ENCODE results near the gene SNX14.

The SNX14 gene

GRCh38 chr6:85460921-85461797, 132.5 kb downstream of the SNX14 start:
- TF ChIP-seq, protein P1, sequence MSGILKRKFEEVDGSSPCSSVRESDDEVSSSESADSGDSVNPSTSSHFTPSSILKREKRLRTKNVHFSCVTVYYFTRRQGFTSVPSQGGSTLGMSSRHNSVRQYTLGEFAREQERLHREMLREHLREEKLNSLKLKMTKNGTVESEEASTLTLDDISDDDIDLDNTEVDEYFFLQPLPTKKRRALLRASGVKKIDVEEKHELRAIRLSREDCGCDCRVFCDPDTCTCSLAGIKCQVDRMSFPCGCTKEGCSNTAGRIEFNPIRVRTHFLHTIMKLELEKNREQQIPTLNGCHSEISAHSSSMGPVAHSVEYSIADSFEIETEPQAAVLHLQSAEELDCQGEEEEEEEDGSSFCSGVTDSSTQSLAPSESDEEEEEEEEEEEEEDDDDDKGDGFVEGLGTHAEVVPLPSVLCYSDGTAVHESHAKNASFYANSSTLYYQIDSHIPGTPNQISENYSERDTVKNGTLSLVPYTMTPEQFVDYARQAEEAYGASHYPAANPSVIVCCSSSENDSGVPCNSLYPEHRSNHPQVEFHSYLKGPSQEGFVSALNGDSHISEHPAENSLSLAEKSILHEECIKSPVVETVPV (CRISPR knock-in tag; IDR thresholded peaks at IDR 0.05) = no peak
- TF ChIP-seq SNAI2 (CRISPR knock-in tag; IDR thresholded peaks at IDR 0.05) = no peak
- no peak for TF ChIP-seq CSDC2 (CRISPR knock-in tag; IDR thresholded peaks at IDR 0.05)
- TF ChIP-seq, protein P2, sequence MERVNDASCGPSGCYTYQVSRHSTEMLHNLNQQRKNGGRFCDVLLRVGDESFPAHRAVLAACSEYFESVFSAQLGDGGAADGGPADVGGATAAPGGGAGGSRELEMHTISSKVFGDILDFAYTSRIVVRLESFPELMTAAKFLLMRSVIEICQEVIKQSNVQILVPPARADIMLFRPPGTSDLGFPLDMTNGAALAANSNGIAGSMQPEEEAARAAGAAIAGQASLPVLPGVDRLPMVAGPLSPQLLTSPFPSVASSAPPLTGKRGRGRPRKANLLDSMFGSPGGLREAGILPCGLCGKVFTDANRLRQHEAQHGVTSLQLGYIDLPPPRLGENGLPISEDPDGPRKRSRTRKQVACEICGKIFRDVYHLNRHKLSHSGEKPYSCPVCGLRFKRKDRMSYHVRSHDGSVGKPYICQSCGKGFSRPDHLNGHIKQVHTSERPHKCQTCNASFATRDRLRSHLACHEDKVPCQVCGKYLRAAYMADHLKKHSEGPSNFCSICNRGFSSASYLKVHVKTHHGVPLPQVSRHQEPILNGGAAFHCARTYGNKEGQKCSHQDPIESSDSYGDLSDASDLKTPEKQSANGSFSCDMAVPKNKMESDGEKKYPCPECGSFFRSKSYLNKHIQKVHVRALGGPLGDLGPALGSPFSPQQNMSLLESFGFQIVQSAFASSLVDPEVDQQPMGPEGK (CRISPR knock-in tag; IDR thresholded peaks at IDR 0.05; ENCODE audit: borderline replicate concordance) = no peak
- TF ChIP-seq ZNF8 (CRISPR knock-in tag; IDR thresholded peaks at IDR 0.05) = no peak
- no peak for TF ChIP-seq ARNTL (CRISPR knock-in tag; IDR thresholded peaks at IDR 0.05; ENCODE audit: borderline replicate concordance, low read depth)
- no peak for TF ChIP-seq GLIS3 (CRISPR knock-in tag; IDR thresholded peaks at IDR 0.05)
- no peak for TF ChIP-seq ESRRG (CRISPR knock-in tag; IDR thresholded peaks at IDR 0.05)
- no peak for TF ChIP-seq ZNF70 (CRISPR knock-in tag; IDR thresholded peaks at IDR 0.05)
- no peak for TF ChIP-seq TCF4 (CRISPR knock-in tag; IDR thresholded peaks at IDR 0.05; ENCODE audit: borderline replicate concordance)
- ATAC-seq = no peak

DNA sequence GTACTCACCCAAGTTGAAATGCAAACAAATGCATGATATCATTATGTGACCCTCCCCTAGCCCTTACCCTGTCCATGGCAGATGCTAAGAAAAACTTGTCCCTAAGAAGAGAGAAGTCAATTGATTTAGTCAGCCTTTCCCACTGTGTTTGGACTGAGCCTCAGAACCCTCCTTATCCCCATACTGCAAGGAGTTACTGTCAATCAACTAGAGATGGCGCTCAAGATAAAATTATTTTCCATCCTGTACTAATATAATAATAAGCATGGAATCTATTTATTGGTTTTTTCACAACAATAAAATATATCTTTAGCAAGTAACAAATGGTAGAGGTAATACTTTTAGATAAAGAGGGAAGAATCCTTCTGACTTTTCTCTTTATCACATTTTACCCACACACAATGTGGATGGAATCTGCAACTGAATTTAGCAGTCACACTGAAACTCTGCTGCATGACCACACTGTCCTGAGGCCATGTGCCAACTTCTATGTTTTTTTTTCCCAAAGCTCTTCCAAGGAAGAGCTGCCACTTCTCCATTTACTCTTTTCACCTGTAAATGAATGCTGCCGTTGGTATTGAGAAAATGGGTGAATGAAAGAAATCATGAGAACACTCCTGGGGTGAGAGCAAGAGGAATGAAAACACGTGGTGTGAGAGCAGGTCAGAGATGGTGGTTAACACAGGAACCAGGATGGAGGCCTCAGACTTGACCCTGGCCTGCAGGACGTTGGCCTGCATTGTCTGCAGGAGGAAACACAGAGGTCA, 133.3 kb downstream of the SNX14 start:
- no peak for ATAC-seq
- TF ChIP-seq GLIS3 (CRISPR knock-in tag; IDR thresholded peaks at IDR 0.05) = no peak
- TF ChIP-seq, protein P3, sequence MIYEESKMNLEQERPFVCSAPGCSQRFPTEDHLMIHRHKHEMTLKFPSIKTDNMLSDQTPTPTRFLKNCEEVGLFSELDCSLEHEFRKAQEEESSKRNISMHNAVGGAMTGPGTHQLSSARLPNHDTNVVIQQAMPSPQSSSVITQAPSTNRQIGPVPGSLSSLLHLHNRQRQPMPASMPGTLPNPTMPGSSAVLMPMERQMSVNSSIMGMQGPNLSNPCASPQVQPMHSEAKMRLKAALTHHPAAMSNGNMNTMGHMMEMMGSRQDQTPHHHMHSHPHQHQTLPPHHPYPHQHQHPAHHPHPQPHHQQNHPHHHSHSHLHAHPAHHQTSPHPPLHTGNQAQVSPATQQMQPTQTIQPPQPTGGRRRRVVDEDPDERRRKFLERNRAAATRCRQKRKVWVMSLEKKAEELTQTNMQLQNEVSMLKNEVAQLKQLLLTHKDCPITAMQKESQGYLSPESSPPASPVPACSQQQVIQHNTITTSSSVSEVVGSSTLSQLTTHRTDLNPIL (CRISPR knock-in tag; IDR thresholded peaks at IDR 0.05; ENCODE audit: low read depth) = no peak
- peak; percentile 10; the same call in 1 of the 2 replicates for TF ChIP-seq ZC3H10 (CRISPR knock-in tag; IDR thresholded peaks at IDR 0.05)
- TF ChIP-seq BACH2 (CRISPR knock-in tag; IDR thresholded peaks at IDR 0.05; ENCODE audit: borderline replicate concordance) = no peak
- no peak for TF ChIP-seq PPARA (CRISPR knock-in tag; IDR thresholded peaks at IDR 0.05; ENCODE audit: borderline replicate concordance)
- no peak for TF ChIP-seq ZFP3 (CRISPR knock-in tag; IDR thresholded peaks at IDR 0.05)
- TF ChIP-seq OSR1 (CRISPR knock-in tag; IDR thresholded peaks at IDR 0.05) = no peak

DNA sequence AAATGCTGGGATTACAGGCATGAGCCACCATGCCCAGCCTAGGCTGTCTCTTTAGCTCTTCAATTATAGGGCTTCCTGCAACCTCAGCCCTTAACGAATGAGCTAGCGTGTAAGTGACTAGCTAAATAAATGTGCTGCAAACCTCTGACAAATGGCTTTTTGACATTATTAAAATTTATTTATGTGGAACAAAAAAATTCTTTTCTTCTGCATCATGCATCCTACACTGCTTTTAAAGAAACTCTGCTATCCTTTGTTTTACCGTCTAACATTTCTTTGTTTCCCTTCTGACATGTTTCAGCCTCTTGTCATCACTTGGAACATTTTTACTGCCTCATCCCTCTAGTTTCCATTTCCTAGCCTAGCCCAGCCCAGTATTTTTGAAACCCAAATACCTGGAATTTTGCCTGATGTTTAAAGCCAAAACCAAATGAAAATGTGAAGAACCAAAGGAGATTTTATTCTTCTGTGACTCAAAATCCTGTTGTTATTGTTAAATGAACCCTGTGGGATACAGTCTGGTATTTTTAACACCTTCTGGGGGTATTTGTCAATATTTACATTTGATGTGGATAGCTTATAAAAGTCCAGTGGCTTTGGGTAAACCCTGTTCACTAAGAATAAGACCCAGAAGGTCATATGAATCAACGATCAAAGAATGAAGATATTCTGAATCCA, 134.3 kb downstream of the SNX14 start:
- no peak for TF ChIP-seq ZNF8 (CRISPR knock-in tag; IDR thresholded peaks at IDR 0.05)
- TF ChIP-seq, protein P3 (CRISPR knock-in tag; IDR thresholded peaks at IDR 0.05; ENCODE audit: low read depth) = no peak
- peak; percentile 71 for TF ChIP-seq ZC3H10 (CRISPR knock-in tag; IDR thresholded peaks at IDR 0.05)
- TF ChIP-seq TOX (CRISPR knock-in tag; IDR thresholded peaks at IDR 0.05; ENCODE audit: borderline replicate concordance) = peak; percentile 40; the same call in 1 of the 2 replicates
- TF ChIP-seq GLIS3 (CRISPR knock-in tag; IDR thresholded peaks at IDR 0.05) = no peak
- TF ChIP-seq ISL1 (CRISPR knock-in tag; IDR thresholded peaks at IDR 0.05) = peak; percentile 81
- TF ChIP-seq, protein P4, sequence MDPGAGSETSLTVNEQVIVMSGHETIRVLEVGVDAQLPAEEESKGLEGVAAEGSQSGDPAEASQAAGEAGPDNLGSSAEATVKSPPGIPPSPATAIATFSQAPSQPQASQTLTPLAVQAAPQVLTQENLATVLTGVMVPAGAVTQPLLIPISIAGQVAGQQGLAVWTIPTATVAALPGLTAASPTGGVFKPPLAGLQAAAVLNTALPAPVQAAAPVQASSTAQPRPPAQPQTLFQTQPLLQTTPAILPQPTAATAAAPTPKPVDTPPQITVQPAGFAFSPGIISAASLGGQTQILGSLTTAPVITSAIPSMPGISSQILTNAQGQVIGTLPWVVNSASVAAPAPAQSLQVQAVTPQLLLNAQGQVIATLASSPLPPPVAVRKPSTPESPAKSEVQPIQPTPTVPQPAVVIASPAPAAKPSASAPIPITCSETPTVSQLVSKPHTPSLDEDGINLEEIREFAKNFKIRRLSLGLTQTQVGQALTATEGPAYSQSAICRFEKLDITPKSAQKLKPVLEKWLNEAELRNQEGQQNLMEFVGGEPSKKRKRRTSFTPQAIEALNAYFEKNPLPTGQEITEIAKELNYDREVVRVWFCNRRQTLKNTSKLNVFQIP (CRISPR knock-in tag; IDR thresholded peaks at IDR 0.05; ENCODE audit: borderline replicate concordance, low read depth) = no peak
- no peak for TF ChIP-seq TCF4 (CRISPR knock-in tag; IDR thresholded peaks at IDR 0.05; ENCODE audit: borderline replicate concordance)
- TF ChIP-seq ZFP30 (CRISPR knock-in tag; IDR thresholded peaks at IDR 0.05) = no peak
- TF ChIP-seq, protein P2 (CRISPR knock-in tag; IDR thresholded peaks at IDR 0.05; ENCODE audit: borderline replicate concordance) = no peak
- no peak for TF ChIP-seq PPARA (CRISPR knock-in tag; IDR thresholded peaks at IDR 0.05; ENCODE audit: borderline replicate concordance)
- TF ChIP-seq OSR1 (CRISPR knock-in tag; IDR thresholded peaks at IDR 0.05) = no peak
- peak; percentile 77 for ATAC-seq
